LNCAP (cell line): Measurements from ENCODE around the gene GAS6.

Experiments
- CTCF ChIP-seq: fragments of 450-650 bp; IDR thresholded peaks from 2 replicates; pipeline ENCODE4 v1.5.1; 2017; ENCODE audit warnings: mild to moderate bottlenecking

Gene GAS6

GRCh38 chr13:113774177-113775107 lies 89.4 kb downstream of the GAS6 start:
- TF ChIP-seq CTCF: no peak

GRCh38 chr13:113771709-113772331 lies 92.1 kb downstream of the GAS6 start:
- no peak for TF ChIP-seq CTCF

- no peak for TF ChIP-seq CTCF
Measured at GRCh38 chr13:113770937-113771336, 92.9 kb downstream of the GAS6 start.
